CD14-positive monocyte (primary cell): ENCODE measurements around the gene EFCAB12. TPM values are rescaled to one million over a fixed set of nuclear protein-coding genes. Genes with fewer than 3 reads are reported as not detected.

ENCODE experiments used
- DNase-seq, 3 donors: peaks; one replicate each; pipeline ENCODE4 v3.0.0-alpha.2; 2011 to 2022
- H2AFZ ChIP-seq: 2 replicates; pipeline ENCODE4 v1.6.0; 2012; ENCODE audit warnings: mild to moderate bottlenecking, low read depth, low read length, inconsistent platforms; ENCODE audit not compliant: insufficient read depth, poor library complexity, severe bottlenecking
- H3K27ac ChIP-seq, 2 donors: 1 replicate in 1 of 2; 2 replicates in 1 of 2; pipeline ENCODE4 v1.5.1; 2012 to 2013; ENCODE audit warnings: low read length in 2 of 2, control low read depth in 1 of 2, inconsistent platforms in 1 of 2, low read depth in 1 of 2, mild to moderate bottlenecking in 1 of 2
- H3K27me3 ChIP-seq, 2 donors: one replicate each; pipeline versions ENCODE4 v1.6.0 to v1.6.1; 2011 to 2013; ENCODE audit warnings: low read length in 2 of 2; ENCODE audit not compliant: control insufficient read depth in 2 of 2, insufficient read depth in 2 of 2
- H3K36me3 ChIP-seq, 2 donors: replicated peaks in 1 of 2; 1 replicate in 1 of 2; 2 replicates in 1 of 2; pipeline versions ENCODE4 v1.5.1 to v1.6.1; 2012 to 2013; ENCODE audit warnings: low read length in 2 of 2, control low read depth in 1 of 2, inconsistent platforms in 1 of 2, mild to moderate bottlenecking in 1 of 2; ENCODE audit not compliant: insufficient read depth in 2 of 2, control insufficient read depth in 1 of 2
- H3K4me1 ChIP-seq, 2 donors: 1 replicate in 1 of 2; 2 replicates in 1 of 2; pipeline versions ENCODE4 v1.5.1 to v1.6.1; 2012 to 2013; ENCODE audit warnings: low read length in 2 of 2, control low read depth in 1 of 2, inconsistent platforms in 1 of 2, mild to moderate bottlenecking in 1 of 2, moderate library complexity in 1 of 2; ENCODE audit not compliant: insufficient read depth in 2 of 2, control insufficient read depth in 1 of 2
- H3K4me2 ChIP-seq: replicated peaks from 2 replicates; pipeline ENCODE3; 2012; ENCODE audit warnings: low read length, moderate library complexity, mild to moderate bottlenecking; ENCODE audit not compliant: poor library complexity, severe bottlenecking; ENCODE audit errors: extremely low read depth
- H3K4me3 ChIP-seq, 3 experiments: fragments of 200-600 bp in 1 of 3; sonication (generic) in 1 of 3; replicated peaks in 1 of 3; 1 replicate in 2 of 3; 2 replicates in 1 of 3; pipeline ENCODE4 v1.5.1; 2011 to 2013; ENCODE audit warnings: low read length in 3 of 3, mild to moderate bottlenecking in 3 of 3, control low read depth in 2 of 3, low read depth in 2 of 3, inconsistent platforms in 1 of 3, moderate library complexity in 1 of 3
- H3K79me2 ChIP-seq: 2 replicates; pipeline ENCODE4 v1.6.0; 2012; ENCODE audit warnings: mild to moderate bottlenecking, control low read depth, inconsistent platforms, low read length, moderate library complexity; ENCODE audit not compliant: insufficient read depth
- H3K9ac ChIP-seq: 2 replicates; pipeline ENCODE4 v1.6.0; 2017; ENCODE audit warnings: low read length, mild to moderate bottlenecking; ENCODE audit not compliant: insufficient read depth, poor library complexity, severe bottlenecking
- H3K9me3 ChIP-seq, 2 donors: replicated peaks in 1 of 2; 1 replicate in 1 of 2; 2 replicates in 1 of 2; pipeline versions ENCODE4 v1.5.1 to v1.6.1; 2012 to 2013; ENCODE audit warnings: low read length in 2 of 2, control low read depth in 1 of 2; ENCODE audit not compliant: control insufficient read depth in 1 of 2, insufficient read depth in 1 of 2
- H4K20me1 ChIP-seq: 2 replicates; pipeline ENCODE4 v1.6.0; 2012; ENCODE audit warnings: mild to moderate bottlenecking, low read length, control low read depth, moderate library complexity; ENCODE audit not compliant: insufficient read depth
- H3K27ac Mint-ChIP-seq, 7 donors: one replicate each; pipeline ENCODE4 v1.8.0; 2020; ENCODE audit warnings: mild to moderate bottlenecking in 7 of 7, mixed read lengths in 7 of 7, moderate library complexity in 6 of 7, inconsistent platforms in 2 of 7
- H3K27me3 Mint-ChIP-seq, 3 donors: one replicate each; pipeline ENCODE4 v1.8.0; 2021 to 2022; ENCODE audit warnings: low read depth in 3 of 3, mild to moderate bottlenecking in 3 of 3, mixed read lengths in 3 of 3, moderate library complexity in 3 of 3, inconsistent platforms in 1 of 3
- H3K36me3 Mint-ChIP-seq, 2 donors: one replicate each; pipeline ENCODE4 v1.8.0; 2020; ENCODE audit warnings: mixed read lengths in 2 of 2, inconsistent platforms in 1 of 2, mild to moderate bottlenecking in 1 of 2
- H3K4me1 Mint-ChIP-seq: one replicate; pipeline ENCODE4 v1.8.0; 2020; ENCODE audit warnings: mild to moderate bottlenecking, mixed read lengths
- H3K4me3 Mint-ChIP-seq, 2 donors: one replicate each; pipeline ENCODE4 v1.8.0; 2020; ENCODE audit warnings: mild to moderate bottlenecking in 2 of 2, mixed read lengths in 2 of 2, moderate library complexity in 1 of 2
- H3K9me3 Mint-ChIP-seq, 7 donors: one replicate each; pipeline ENCODE4 v1.8.0; 2020 to 2022; ENCODE audit warnings: mixed read lengths in 7 of 7, mild to moderate bottlenecking in 6 of 7, moderate library complexity in 6 of 7, inconsistent platforms in 2 of 7
- WGBS: methylation state at CpG from one replicate; pipeline ENCODE4 v1.1.5; 2013; ENCODE audit warnings: missing lambda C conversion rate; ENCODE audit not compliant: insufficient coverage; 5-methylcytosine and 5-hydroxymethylcytosine counted together
- intact Hi-C, 2 donors: fragments of 100-400 bp; cut with micrococcal nuclease; formaldehyde crosslinking; loops; one replicate each; pipeline versions ENCODE4 v1.15.0 to v1.15.1; 2023
- polyA plus RNA-seq, 3 donors: library from polyadenylated mRNA; depleted of rRNA in 1 of 3; unstranded in 2 of 3; stranded (reverse) in 1 of 3; fragments of 300-500 nt in 2 of 3; fragments of >200 nt in 1 of 3; fragmentation: Illumina TruSeq in 2 of 3; gene quantifications; 1 replicate in 2 of 3; 2 replicates in 1 of 3; pipeline ENCODE4 v1.2.3, GENCODE V29; 2012 to 2021
- TF ChIP-seq, protein P1 (sequence below): fragments of 200-600 bp; IDR thresholded peaks from one replicate; pipeline ENCODE4 v1.8.0; 2022; ENCODE audit warnings: antibody characterized with exemption, mild to moderate bottlenecking

Gene EFCAB12
- polyA plus RNA-seq, 3 donors = 0.35 TPM; not detected in 2

DNA sequence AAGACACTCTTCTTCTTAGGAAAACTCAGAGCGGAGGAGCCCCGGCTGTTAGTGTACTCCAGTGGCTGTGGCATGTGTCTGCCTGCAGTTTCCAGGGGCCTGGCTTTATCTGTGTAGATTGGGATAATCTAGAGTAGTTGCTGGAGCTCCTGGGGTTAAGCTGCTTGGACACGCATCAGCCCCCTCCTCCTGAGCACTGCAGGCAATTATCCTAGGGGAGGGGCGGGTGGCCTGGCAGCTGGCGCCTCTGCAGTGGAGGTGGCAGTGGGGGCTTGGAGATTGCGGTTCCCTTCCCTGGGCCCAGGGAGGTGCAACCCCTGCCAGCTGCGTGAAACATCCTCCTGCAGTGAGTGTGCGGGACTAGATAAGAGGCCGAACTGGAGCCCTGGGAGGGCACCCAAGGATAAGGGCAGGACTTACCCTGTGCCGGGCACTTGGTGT lies 68.2 kb downstream of the EFCAB12 start:
- H2AFZ ChIP-seq = no peak overlapping the region
- Mint-ChIP-seq H3K36me3 (no peaks in the 10 kb centered on the region), H3K27me3 (peaks cover 0 to 5% (median 2%) of the 10 kb centered on the region in 3 donors), H3K4me3 (no peak overlapping the region), H3K4me1 (peaks cover 10% of the 10 kb centered on the region), H3K9me3 (peaks cover 6 to 15% (median 14%) of the 10 kb centered on the region in 7 donors), H3K27ac (no peak overlapping the region)
- no peak overlapping the region for H3K4me3 ChIP-seq
- peaks cover 0 to 11% of the 10 kb centered on the region in 2 donors for H3K9me3 ChIP-seq
- no peaks in the 10 kb centered on the region for H4K20me1 ChIP-seq
- no peaks in the 10 kb centered on the region for H3K36me3 ChIP-seq
- H3K9ac ChIP-seq = no peak overlapping the region
- peaks cover 8 to 9% of the 10 kb centered on the region in 2 donors for H3K4me1 ChIP-seq
- intact Hi-C loops = no loop called here
- WGBS = 95% methylated on average over 9 of the region's 10 CpGs
- DNase-seq = no peak
- no peaks in the 10 kb centered on the region for H3K79me2 ChIP-seq
- no peak overlapping the region for H3K4me2 ChIP-seq
- H3K27me3 ChIP-seq = no peaks in the 10 kb centered on the region
- TF ChIP-seq, protein P1, sequence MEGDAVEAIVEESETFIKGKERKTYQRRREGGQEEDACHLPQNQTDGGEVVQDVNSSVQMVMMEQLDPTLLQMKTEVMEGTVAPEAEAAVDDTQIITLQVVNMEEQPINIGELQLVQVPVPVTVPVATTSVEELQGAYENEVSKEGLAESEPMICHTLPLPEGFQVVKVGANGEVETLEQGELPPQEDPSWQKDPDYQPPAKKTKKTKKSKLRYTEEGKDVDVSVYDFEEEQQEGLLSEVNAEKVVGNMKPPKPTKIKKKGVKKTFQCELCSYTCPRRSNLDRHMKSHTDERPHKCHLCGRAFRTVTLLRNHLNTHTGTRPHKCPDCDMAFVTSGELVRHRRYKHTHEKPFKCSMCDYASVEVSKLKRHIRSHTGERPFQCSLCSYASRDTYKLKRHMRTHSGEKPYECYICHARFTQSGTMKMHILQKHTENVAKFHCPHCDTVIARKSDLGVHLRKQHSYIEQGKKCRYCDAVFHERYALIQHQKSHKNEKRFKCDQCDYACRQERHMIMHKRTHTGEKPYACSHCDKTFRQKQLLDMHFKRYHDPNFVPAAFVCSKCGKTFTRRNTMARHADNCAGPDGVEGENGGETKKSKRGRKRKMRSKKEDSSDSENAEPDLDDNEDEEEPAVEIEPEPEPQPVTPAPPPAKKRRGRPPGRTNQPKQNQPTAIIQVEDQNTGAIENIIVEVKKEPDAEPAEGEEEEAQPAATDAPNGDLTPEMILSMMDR = no peak
- no peak overlapping the region for H3K27ac ChIP-seq

DNA sequence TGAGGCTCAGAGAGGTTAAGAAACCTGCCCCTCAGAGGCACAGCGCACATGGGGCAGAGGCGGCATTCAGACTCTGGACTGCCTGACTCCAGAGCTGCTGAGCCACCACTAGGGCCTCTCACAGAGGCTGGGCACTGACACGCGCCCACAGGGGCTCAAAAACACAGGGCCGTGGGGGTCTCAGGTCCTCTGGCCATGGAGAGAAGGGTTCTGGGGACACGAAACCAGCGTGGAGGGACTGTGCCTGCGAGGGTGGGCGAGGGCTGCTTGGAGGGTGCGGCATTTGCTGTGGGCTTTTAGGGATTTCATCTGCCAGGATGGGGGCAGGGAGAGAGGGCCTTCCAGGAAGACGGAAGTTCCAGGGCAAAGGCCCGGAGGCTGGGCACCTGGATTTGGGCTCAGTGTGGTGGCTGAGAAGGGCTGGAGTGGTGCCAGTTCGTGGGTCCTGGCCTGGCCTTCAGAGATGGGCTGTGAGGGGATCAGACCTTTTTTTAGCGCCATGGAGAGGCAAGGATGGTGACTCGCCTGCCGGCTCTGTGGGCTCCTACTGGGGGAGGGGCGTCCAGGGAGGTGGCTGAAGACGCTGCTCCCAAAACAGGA lies 69.6 kb downstream of the EFCAB12 start:
- Histone ChIP-seq H3K36me3 (no peaks in the 10 kb centered on the region), H3K4me1 (no peaks in the 10 kb centered on the region), H3K27ac (no peak overlapping the region), H3K9ac (no peak overlapping the region), H4K20me1 (no peaks in the 10 kb centered on the region), H3K27me3 (no peaks in the 10 kb centered on the region), H3K4me3 (no peak overlapping the region), H3K79me2 (no peaks in the 10 kb centered on the region), H3K9me3 (peaks cover 0 to 4% of the 10 kb centered on the region in 2 donors), H3K4me2 (no peak overlapping the region), H2AFZ (no peak overlapping the region)
- H3K36me3 Mint-ChIP-seq = no peaks in the 10 kb centered on the region
- TF ChIP-seq, protein P1 = no peak
- WGBS = 83% methylated on average over 18 of the region's 18 CpGs
- H3K4me1 Mint-ChIP-seq = no peaks in the 10 kb centered on the region
- H3K27ac Mint-ChIP-seq = no peak overlapping the region
- intact Hi-C loops = no loop called here
- H3K9me3 Mint-ChIP-seq = peaks cover 3 to 8% (median 4%) of the 10 kb centered on the region in 7 donors
- H3K4me3 Mint-ChIP-seq = no peak overlapping the region
- DNase-seq = no peak
- H3K27me3 Mint-ChIP-seq = peaks cover 0 to 6% (median 2%) of the 10 kb centered on the region in 3 donors
